Measurements from ENCODE around the gene TMEM269.

- TF ChIP-seq CTCF (IDR thresholded peaks at IDR 0.05), result peak in 4 of 6 experiments; percentile 34 to 53 (median 41)
- TF ChIP-seq POLR2A (IDR thresholded peaks at IDR 0.05), result peak; percentile 47 to 51
Measured at GRCh38 chr1:42846257-42847110, 61.7 kb downstream of the TMEM269 start, which contains the start of gene ZNF691.

All from Peyer's patch (tissue), 4 donors.